Measurements from ENCODE around the gene RABGAP1.
"Not testable (repeated sequence)": the region's sequence is repeated elsewhere in the genome, so short reads cannot be mapped to it uniquely, and the experiment has no call there.

The RABGAP1 gene
- total RNA-seq = 43.0 to 71.4 reads per million in 2 experiments

DNA sequence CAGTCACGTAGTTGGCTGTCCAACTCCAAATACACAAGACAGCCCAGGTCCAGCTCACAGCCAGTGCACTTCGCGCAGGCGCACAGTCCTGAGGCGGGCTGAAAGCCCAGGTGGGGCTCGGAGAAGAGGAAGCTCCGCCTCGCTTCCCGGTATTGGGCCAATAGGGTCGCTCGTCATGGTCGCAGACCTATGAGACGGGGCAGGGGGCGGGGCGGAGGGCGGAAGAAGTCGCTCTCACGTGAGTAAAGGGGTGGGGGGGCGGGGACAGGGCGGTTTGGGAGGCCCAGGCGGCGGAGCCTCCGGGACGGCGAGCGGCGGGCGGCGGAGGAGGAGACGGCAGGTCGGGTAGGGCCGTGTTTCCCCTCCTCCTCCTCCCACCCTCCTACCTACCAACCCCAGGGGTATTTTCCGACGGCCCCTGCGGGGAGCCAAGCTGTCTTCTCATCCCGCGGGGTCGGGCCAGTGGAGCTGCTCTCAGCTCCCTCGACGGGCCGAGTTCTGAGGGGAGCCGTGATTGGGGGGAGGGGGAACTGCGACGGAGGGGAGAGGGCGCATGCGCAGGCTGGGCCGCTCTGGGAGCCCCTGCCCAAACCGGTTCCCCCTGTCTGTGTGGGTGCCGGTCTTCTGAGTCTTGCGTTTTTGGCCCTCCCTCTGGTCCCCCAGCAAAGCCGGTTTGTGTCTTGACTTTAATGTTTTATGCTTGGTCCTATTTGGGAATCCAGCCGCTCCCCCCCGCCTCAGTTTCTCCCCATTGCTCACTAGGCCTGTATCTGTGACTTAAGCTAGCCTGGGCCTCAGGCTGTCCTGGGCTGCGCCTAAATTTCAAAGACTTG is at the start of gene RABGAP1:
RABGAP1 (plus strand) TSS at position 272 of the 833 bp plus-strand sequence. CDS start 16,040 bp downstream, outside the sequence.
- DNase-seq (ENCODE audit: low read depth) = peak; percentile 98

GRCh38 chr9:122897969-122898368 is 42.9 kb upstream of the RABGAP1 start:
- DNase-seq (ENCODE audit: low read depth) = no peak

- DNase-seq (ENCODE audit: low read depth) = no peak
Observed at GRCh38 chr9:122900791-122901190, 40.0 kb upstream of the RABGAP1 start.

- DNase-seq (ENCODE audit: low read depth) = no peak
Observed at GRCh38 chr9:122904466-122904822, 36.4 kb upstream of the RABGAP1 start.

DNA sequence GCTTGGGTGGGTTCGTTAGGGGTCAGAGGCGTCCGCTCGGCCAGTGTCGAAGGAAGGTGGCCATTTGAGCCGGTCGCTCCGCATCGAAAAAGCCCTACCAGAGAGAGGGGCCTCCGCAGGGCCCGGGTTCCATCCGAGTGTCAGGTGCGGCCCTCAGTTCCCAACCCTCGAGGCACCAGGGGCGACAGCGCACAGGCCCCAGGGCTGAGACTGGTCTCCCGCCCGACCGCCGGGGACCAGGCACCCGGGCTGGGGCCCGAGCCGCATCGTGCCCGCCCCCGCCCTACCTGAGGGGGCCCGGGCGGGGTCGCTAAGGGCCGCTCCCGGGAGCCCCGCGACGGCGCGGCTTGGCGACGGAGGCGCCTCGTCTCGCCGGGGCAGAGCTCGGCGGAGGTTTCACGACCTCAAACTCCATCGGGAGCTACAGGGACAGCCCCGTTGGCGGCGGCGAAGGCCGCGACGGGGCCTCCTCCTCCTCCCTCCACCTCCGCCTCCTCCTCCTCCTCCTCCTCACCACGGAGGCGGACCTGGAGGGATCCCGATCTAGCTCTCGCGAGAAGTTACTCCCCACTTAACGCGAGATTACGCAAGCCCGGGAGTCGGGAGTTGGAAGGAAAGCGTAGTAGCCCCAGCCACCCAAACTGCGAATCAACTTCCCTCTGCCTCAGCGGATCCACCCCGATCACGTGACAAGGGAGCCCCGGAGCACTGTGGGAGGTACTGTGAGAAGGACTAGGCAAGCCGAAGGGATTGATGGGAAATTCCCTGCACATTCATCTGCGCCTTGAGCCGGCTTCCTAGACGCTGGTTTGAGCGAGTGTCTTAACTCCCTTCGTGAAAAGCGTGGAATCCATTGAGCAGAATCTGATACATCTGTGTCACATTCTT is 35.8 kb upstream of the RABGAP1 start, which contains the start of gene RC3H2:
RC3H2 (minus strand) TSS at position 537 of the 888 bp plus-strand sequence. CDS start 7,850 bp downstream, outside the sequence.
- DNase-seq (ENCODE audit: low read depth) = peak; percentile 97

DNA sequence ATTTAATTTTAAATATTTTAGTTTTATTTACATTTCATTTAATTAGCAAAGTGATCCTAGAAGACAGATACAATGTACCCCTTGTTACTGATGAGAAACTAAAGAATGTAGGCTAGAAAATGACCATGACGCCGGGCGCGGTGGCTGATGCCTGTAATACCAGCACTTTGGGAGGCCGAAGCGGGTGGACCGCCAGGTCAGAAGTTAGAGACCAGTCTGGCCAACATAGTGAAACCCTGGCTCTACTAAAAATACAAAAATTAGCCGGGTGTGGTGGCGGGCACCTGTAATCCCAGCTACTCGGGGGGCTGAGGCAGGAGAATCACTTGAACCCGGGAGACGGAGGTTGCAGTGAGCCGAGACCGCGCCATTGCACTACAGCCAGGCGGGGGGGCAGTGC is 34.7 kb upstream of the RABGAP1 start:
- DNase-seq (ENCODE audit: low read depth) = not testable (repeated sequence)

- DNase-seq (ENCODE audit: low read depth) = no peak
Observed at GRCh38 chr9:122912671-122912963, 28.2 kb upstream of the RABGAP1 start.

DNA sequence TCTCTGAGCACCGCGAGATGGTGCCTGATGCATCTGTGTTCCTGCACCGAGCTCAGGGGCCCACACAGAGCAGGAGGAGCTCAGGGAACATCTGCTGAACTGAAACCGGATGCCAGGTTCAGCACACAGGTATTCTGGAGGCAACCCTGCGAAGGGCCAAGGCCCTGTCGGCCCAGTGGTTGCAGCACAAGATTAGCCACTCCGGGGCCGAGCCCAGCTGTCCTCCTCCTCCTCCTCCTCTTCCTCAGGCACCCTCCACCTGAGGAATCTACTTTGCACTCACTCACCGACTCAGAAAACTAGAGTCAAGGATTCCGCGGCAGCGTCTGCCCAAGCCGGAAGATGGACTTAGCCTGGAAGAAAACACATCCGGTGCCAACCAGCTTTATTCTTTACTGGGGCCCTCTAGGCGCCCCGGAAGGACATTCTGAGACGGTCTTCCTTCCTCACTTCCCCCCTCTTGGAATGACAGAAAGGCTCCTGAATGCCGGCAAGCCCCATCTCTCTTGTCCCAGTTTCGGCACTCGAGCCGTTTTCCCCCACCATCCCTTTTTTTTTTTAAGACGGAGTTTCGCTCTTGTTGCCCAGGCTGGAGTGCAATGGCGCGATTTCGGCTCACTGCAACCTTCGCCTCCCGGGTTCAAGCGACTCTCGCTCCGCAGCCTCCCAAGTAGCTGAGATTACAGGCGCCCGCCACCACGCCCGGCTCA is 27.7 kb upstream of the RABGAP1 start, which contains the start of gene ZBTB6:
ZBTB6 (minus strand) TSS at position 360 of the 710 bp plus-strand sequence. CDS start 1,251 bp downstream, outside the sequence.
- DNase-seq (ENCODE audit: low read depth) = peak; percentile 69

- no peak for DNase-seq (ENCODE audit: low read depth)
Observed at GRCh38 chr9:122918310-122918709, 22.5 kb upstream of the RABGAP1 start.

GRCh38 chr9:122922713-122923112 is 18.1 kb upstream of the RABGAP1 start:
- no peak for DNase-seq (ENCODE audit: low read depth)

GRCh38 chr9:122923947-122924346 is 16.9 kb upstream of the RABGAP1 start:
- DNase-seq (ENCODE audit: low read depth) = no peak

- DNase-seq (ENCODE audit: low read depth) = no peak
Observed at GRCh38 chr9:122929796-122930354, 10.9 kb upstream of the RABGAP1 start.

DNA sequence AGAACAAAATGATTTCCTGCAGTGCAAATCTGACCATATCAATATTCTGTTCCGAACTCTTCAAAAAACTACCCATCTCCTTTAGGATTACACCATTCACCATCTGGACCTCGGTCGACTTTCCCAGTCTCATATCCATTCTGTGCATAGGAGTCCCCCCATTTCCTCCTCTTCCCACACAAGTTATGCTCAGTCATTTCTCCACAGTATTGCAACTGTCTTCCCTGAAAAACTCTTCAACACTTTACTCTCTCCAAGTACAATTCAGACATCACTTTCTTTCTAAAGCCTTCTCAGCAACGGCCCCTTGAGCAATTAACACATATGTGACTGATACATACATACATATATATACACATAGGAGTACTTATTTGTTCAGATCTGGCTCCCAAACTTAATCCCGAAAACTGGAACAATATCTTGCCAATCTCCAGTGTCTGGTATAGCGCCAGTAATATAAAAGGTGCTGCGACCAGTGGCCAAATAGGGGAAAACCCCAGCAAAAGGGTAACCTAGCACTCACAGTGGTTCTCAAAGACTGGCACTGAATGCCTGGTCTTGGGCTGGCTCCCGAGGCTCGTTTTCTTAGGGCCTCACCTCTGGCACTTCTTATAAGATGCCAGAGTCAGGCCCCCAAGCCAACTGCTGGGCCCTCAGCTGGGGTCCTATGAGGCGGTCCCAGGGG is 10.1 kb upstream of the RABGAP1 start:
- no peak for DNase-seq (ENCODE audit: low read depth)

GRCh38 chr9:122931226-122932121 is 9.3 kb upstream of the RABGAP1 start, which contains the start of gene ZBTB26:
Gene ZBTB26, minus strand, starts transcription at chr9:122931512. Its CDS starts 11,578 bp downstream, at chr9:122919934.
- peak; percentile 84 for DNase-seq (ENCODE audit: low read depth)

GRCh38 chr9:122936464-122936863 is 4.4 kb upstream of the RABGAP1 start:
- DNase-seq (ENCODE audit: low read depth) = no peak

DNA sequence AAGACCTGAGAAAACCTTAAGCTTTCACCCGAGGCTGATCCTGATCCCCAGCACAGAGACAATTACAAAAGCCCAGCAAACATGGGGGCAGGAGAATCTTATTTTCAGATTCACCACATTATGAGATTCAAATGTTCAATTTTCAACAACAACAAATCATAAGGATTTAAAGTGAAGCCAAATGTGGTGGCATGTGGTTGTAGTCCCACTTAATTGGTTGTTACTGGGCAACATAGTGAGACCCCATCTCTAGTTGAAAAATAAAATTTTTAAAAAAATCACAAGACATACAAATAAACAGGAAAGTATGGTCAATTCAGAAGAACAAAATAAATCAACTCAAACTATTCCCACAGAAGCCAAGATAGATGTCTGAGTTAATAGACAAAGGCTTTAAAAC is 3.9 kb upstream of the RABGAP1 start:
- DNase-seq (ENCODE audit: low read depth) = no peak

DNA sequence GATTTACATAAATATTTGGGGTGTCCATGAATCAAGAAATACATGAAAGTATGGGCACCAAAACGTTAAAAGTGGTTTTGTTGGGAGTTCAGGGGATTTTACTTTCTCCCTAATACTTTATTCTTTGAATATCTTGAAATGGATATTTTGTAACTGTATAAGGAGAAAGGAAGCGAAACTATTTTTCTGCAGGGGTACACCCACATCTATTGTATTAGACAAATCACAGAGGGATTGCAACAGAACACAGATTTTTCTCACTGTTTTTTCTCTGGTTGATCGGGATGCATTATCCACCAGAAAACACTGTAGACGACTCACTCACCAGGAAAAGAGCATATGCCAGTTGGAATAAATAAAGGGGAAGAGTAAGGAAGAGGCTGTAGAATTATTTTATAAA is 1.2 kb upstream of the RABGAP1 start:
- no peak for DNase-seq (ENCODE audit: low read depth)

DNA sequence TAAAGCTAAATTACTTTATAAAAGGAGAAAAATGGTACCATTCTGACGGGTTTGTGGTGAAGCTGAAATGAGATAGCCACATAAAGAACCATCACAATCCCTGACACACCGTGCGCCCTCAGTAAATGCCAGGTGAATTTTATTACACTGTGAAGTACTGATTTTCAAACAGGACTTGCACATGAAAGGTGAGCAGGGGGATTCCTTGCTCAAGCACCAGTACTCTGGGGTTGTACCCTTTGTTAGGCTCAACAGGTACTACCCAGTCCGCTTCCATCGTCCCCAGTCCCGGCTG is 419 bp upstream of the RABGAP1 start:
- no peak for DNase-seq (ENCODE audit: low read depth)

DNA sequence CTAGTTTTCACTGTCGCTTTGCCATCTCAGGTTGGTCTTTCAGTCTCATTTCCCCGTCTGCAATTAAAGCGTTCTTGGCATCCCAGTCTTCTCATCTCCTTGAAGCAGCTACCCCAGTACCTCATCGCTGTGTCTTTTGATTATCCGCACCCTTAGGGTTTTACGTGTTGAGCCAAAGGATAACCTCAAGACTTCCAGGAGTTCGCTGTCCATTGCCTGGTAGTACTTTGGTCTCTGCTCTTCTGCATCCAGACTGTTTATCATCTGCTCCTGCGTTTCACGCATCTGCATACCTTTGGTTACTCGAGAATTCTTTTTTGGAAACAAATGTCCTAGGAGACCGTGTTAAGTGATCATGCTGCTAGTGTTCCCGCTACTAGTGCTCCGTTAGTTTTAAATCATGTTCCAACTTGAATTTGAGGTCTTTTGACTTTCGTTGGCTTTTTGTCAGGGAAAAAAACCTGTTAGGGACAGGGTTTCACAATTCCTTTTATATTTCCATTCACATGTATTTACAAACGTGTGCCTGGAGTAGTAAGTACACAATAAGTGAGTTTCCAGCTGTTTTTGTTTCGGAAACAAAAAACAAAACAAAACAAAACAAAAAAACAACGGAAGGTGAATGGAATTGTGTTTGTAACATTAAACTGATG is 888 bp downstream of the RABGAP1 start:
- DNase-seq (ENCODE audit: low read depth) = no peak
